HepG2 (cell line): ENCODE results near the gene TMOD3. TPM values are rescaled to one million over a fixed set of nuclear protein-coding genes. Genes with fewer than 3 reads are reported as not detected.
A peak's percentile ranks its signal among the peaks of the same experiment; 100 is the strongest.

Experiments used
- ATAC-seq: fragments of 200-7000 bp; cut with Tn5 transposase; 3 replicates; pipeline ENCODE4 v1.9.1; 2020; ENCODE audit warnings: mild to moderate bottlenecking, moderate library complexity
- BruUV-seq: library from RNA; stranded (reverse); fragments of 400-500 nt; replicated peaks from 2 replicates; lab custom pipeline; 2021; lab: Mats Ljungman, UMichigan
- CTCF ChIA-PET: fragments of 300-600 bp; formaldehyde crosslinking; extraction: SDS; loops from one replicate; lab custom pipeline; 2021; ENCODE audit warnings: low total read pairs, inconsistent platforms, low intra/inter-chr PET ratio; lab: Yijun Ruan, JAX
- POLR2A ChIA-PET: fragments of 350-600 bp; sonication (Branson Sonifier 250); formaldehyde crosslinking; loops from one replicate; lab custom pipeline; 2020; ENCODE audit warnings: antibody characterized with exemption, inconsistent platforms; lab: Yijun Ruan, JAX
- DNase-seq: peaks from one replicate; pipeline ENCODE4 v3.0.0-alpha.2; 2015; ENCODE audit warnings: low spot score
- FAIRE-seq: peaks from 3 replicates; lab custom pipeline; 2011; peaks lifted over from hg19 to GRCh38; lab: Jason Lieb, UNC
- H2AFZ ChIP-seq: one replicate; pipeline ENCODE4 v1.6.1; 2011; ENCODE audit warnings: low read length, inconsistent platforms
- H3K27ac ChIP-seq: fragments of 300-600 bp; 3 replicates; pipeline ENCODE4 v1.8.0; 2011; ENCODE audit warnings: mixed run types, mild to moderate bottlenecking, mixed read lengths, low read length, inconsistent platforms; ENCODE audit not compliant: insufficient read depth; ENCODE audit errors: extremely low read length
- H3K27me3 ChIP-seq, 2 experiments: fragments of 200-600 bp in 1 of 2; 2 replicates in 1 of 2; 3 replicates in 1 of 2; pipeline versions ENCODE4 v1.6.0 to v1.8.0; 2011; ENCODE audit warnings: low read length in 2 of 2, mild to moderate bottlenecking in 2 of 2, moderate library complexity in 2 of 2, inconsistent platforms in 1 of 2; ENCODE audit not compliant: insufficient read depth in 2 of 2, control insufficient read depth in 1 of 2
- H3K36me3 ChIP-seq, 2 experiments: fragments of 200-600 bp in 1 of 2; replicated peaks in 1 of 2; 2 replicates in 1 of 2; 3 replicates in 1 of 2; pipeline versions ENCODE4 v1.5.1 to v1.8.0; 2011; ENCODE audit warnings: low read length in 2 of 2, inconsistent platforms in 1 of 2; ENCODE audit not compliant: insufficient read depth in 2 of 2, control insufficient read depth in 1 of 2
- H3K4me1 ChIP-seq: 2 replicates; pipeline ENCODE4 v1.5.1; 2012; ENCODE audit warnings: low read length, inconsistent platforms; ENCODE audit not compliant: insufficient read depth
- H3K4me2 ChIP-seq: 2 replicates; pipeline ENCODE4 v1.6.0; 2011; ENCODE audit warnings: low read depth, low read length, inconsistent platforms
- H3K4me3 ChIP-seq, 3 experiments: fragments of 200-600 bp in 1 of 3; sonication (generic), shearing (Covaris generic) in 1 of 3; replicated peaks in 1 of 3; 2 replicates each; pipeline ENCODE4 v1.5.1; 2011 to 2016; ENCODE audit warnings: low read length in 3 of 3, inconsistent platforms in 2 of 3, low read depth in 2 of 3, mild to moderate bottlenecking in 2 of 3, control low read depth in 1 of 3, mixed read lengths in 1 of 3; ENCODE audit not compliant: insufficient read depth in 1 of 3
- H3K79me2 ChIP-seq: one replicate; pipeline ENCODE4 v1.6.1; 2011; ENCODE audit warnings: low read length, inconsistent platforms; ENCODE audit not compliant: insufficient read depth
- H3K9ac ChIP-seq: 2 replicates; pipeline ENCODE4 v1.6.0; 2011; ENCODE audit warnings: mild to moderate bottlenecking, low read depth, low read length, inconsistent platforms; ENCODE audit not compliant: insufficient read depth
- H3K9me3 ChIP-seq: 2 replicates; pipeline ENCODE4 v1.5.1; 2012; ENCODE audit warnings: mild to moderate bottlenecking, low read length
- H4K20me1 ChIP-seq: 2 replicates; pipeline ENCODE4 v1.6.0; 2011; ENCODE audit warnings: inconsistent platforms, mild to moderate bottlenecking, low read length, moderate library complexity; ENCODE audit not compliant: insufficient read depth
- CTCF ChIP-seq: sonication (generic); formaldehyde crosslinking; IDR thresholded peaks from 2 replicates; pipeline ENCODE4 v1.5.0; 2020; ENCODE audit warnings: mild to moderate bottlenecking, missing genetic modification reagents, moderate library complexity
- DMAP1 ChIP-seq: IDR thresholded peaks from 2 replicates; pipeline ENCODE4 v1.6.1; 2016
- GFI1 ChIP-seq: sonication (generic); formaldehyde crosslinking; IDR thresholded peaks from 2 replicates; pipeline ENCODE4 v1.5.0; 2020; ENCODE audit warnings: missing genetic modification reagents, mild to moderate bottlenecking, borderline replicate concordance
- MTA1 ChIP-seq: sonication (generic); formaldehyde crosslinking; IDR thresholded peaks from 2 replicates; pipeline ENCODE4 v1.4.0; 2020; ENCODE audit warnings: missing genetic modification reagents, mild to moderate bottlenecking, borderline replicate concordance
- NCOA1 ChIP-seq: sonication (generic); formaldehyde crosslinking; IDR thresholded peaks from 2 replicates; pipeline ENCODE4 v1.9.0; 2021; ENCODE audit warnings: missing genetic modification reagents
- POLR2AphosphoS5 ChIP-seq: IDR thresholded peaks from 2 replicates; pipeline ENCODE4 v1.6.1; 2012; ENCODE audit warnings: low read depth, low read length
- SIX4 ChIP-seq: sonication (generic); formaldehyde crosslinking; IDR thresholded peaks from 2 replicates; pipeline ENCODE4 v1.4.0; 2020; ENCODE audit warnings: missing genetic modification reagents
- STAG1 ChIP-seq: sonication (generic); formaldehyde crosslinking; IDR thresholded peaks from 2 replicates; pipeline ENCODE4 v1.4.0; 2020; ENCODE audit warnings: missing genetic modification reagents
- XRCC5 ChIP-seq: fragments of 200-400 bp; formaldehyde crosslinking; optimal IDR thresholded peaks from 2 replicates; pipeline ENCODE3; 2017; ENCODE audit warnings: mild to moderate bottlenecking, low read length
- ZMYM4 ChIP-seq: sonication (generic); formaldehyde crosslinking; IDR thresholded peaks from 2 replicates; pipeline ENCODE4 v1.8.1; 2023; ENCODE audit warnings: mild to moderate bottlenecking, missing genetic modification reagents
- ZNF20 ChIP-seq: sonication (generic); formaldehyde crosslinking; IDR thresholded peaks from 2 replicates; pipeline ENCODE4 v1.4.0; 2020; ENCODE audit warnings: mild to moderate bottlenecking, moderate library complexity, missing genetic modification reagents
- ZNF614 ChIP-seq: IDR thresholded peaks from 2 replicates; pipeline ENCODE4 v1.6.1; 2018; ENCODE audit warnings: missing biosample characterization, missing genetic modification reagents, inconsistent platforms, borderline replicate concordance
- WGBS: methylation state at CpG from one replicate; pipeline ENCODE4 v1.1.6; 2017; ENCODE audit warnings: low lambda C conversion rate; 5-methylcytosine and 5-hydroxymethylcytosine counted together
- in situ Hi-C: cut with HindIII; loops from 2 replicates; pipeline ENCODE4 v1.10.0; 2017; ENCODE audit warnings: low pct_unique_long_range_greater_than_20kb; ENCODE audit not compliant: extremely low pct_ligation_motif_present
- intact Hi-C: fragments of 100-400 bp; cut with micrococcal nuclease; formaldehyde crosslinking; loops from one replicate; pipeline ENCODE4 v1.10.0; 2022; ENCODE audit not compliant: unreplicated experiment
- polyA plus RNA-seq, 8 experiments: library from polyadenylated mRNA; depleted of rRNA in 3 of 8; stranded (reverse) in 7 of 8; unstranded in 1 of 8; fragments of >200 nt; fragmentation: Illumina TruSeq in 4 of 8; extraction: Trizol in 4 of 8; gene quantifications; 2 replicates each; pipeline versions ENCODE4 v1.2.1 to v1.2.3, GENCODE V29; 2011 to 2016; ENCODE audit warnings: low read depth in 4 of 8, missing spikeins in 1 of 8, mixed read lengths in 1 of 8; ENCODE audit not compliant: insufficient read depth in 1 of 8
- total RNA-seq, 5 experiments: library from RNA; depleted of rRNA; stranded (reverse); fragments of >200 nt; fragmentation: Illumina TruSeq; extraction: Trizol; gene quantifications; 2 replicates each; pipeline ENCODE4 v1.2.3, GENCODE V29; 2016; ENCODE audit warnings: low read depth in 1 of 5

The TMOD3 gene
- total and polyA plus RNA-seq, 2 of the 13 experiments (the other 11 are each of a cell fraction or from before 2014, with no cell fraction given): 5.1 to 23.2 TPM

- H3K79me2 ChIP-seq: no peaks in the 10 kb centered on the region
- no peaks in the 10 kb centered on the region for H3K27me3 ChIP-seq
- peaks cover 8% of the 10 kb centered on the region for H3K4me1 ChIP-seq
- DNase-seq (peak; percentile 20), FAIRE-seq (peak; percentile 18), ATAC-seq (peak; percentile 92)
- H4K20me1 ChIP-seq: no peaks in the 10 kb centered on the region
- no peak overlapping the region for H2AFZ ChIP-seq
- 6% methylated on average over 3 of the region's 3 CpGs for WGBS
- no peaks in the 10 kb centered on the region for H3K9me3 ChIP-seq
- ChIA-PET POLR2A (no interaction called here), CTCF (no interaction called here)
- in situ Hi-C loops: no loop called here
- H3K4me3 ChIP-seq: no peak overlapping the region
- H3K36me3 ChIP-seq: no peaks in the 10 kb centered on the region
- H3K27ac ChIP-seq: no peak overlapping the region
- BruUV-seq: no TSS peak
- no peak overlapping the region for H3K9ac ChIP-seq
- no peak overlapping the region for H3K4me2 ChIP-seq
- TF ChIP-seq ZNF20 (CRISPR knock-in tag) (no peak), MTA1 (CRISPR knock-in tag) (no peak), XRCC5 (peak; percentile 77), NCOA1 (CRISPR knock-in tag) (no peak), STAG1 (CRISPR knock-in tag) (peak; percentile 38; the same call in 1 of the 2 replicates), ZMYM4 (no peak), SIX4 (CRISPR knock-in tag) (no peak), POLR2AphosphoS5 (no peak), ZNF614 (no peak), DMAP1 (CRISPR knock-in tag) (no peak), CTCF (CRISPR knock-in tag) (peak; percentile 55), GFI1 (CRISPR knock-in tag) (peak; percentile 88)
- intact Hi-C loops: no loop called here
Measured at GRCh38 chr15:51801391-51801835, 28.0 kb upstream of the TMOD3 start.
